Spleen (tissue), 11 donors: ENCODE data around the gene ANKRD1. TPM values are rescaled to one million over a fixed set of nuclear protein-coding genes. Genes with fewer than 3 reads are reported as not detected.
A peak's percentile ranks its signal among the peaks of the same experiment; 100 is the strongest.
"Not testable (repeated sequence)": the region's sequence is repeated elsewhere in the genome, so short reads cannot be mapped to it uniquely, and the experiment has no call there.

Experiments used
- DNase-seq: peaks from one replicate; pipeline ENCODE4 v3.0.0-alpha.2; 2020
- H3K27ac ChIP-seq, 8 donors: fragments of 200-600 bp; sonication (generic) in 7 of 8; 1 replicate in 4 of 8; 2 replicates in 4 of 8; pipeline versions ENCODE4 v1.5.0 to v1.8.0; 2016 to 2021; ENCODE audit warnings: inconsistent platforms in 4 of 8, mild to moderate bottlenecking in 4 of 8, moderate library complexity in 1 of 8
- H3K27me3 ChIP-seq, 7 donors: fragments of 200-600 bp; sonication (generic) in 6 of 7; replicated peaks in 1 of 7; 1 replicate in 4 of 7; 2 replicates in 3 of 7; pipeline versions ENCODE4 v1.5.0 to v1.8.0; 2016 to 2021; ENCODE audit warnings: inconsistent platforms in 3 of 7, mild to moderate bottlenecking in 1 of 7
- H3K36me3 ChIP-seq, 6 donors: fragments of 200-600 bp; sonication (generic) in 5 of 6; 1 replicate in 4 of 6; 2 replicates in 2 of 6; pipeline versions ENCODE4 v1.5.0 to v1.8.0; 2016 to 2021; ENCODE audit warnings: inconsistent platforms in 2 of 6
- H3K4me1 ChIP-seq, 6 donors: fragments of 200-600 bp; sonication (generic) in 5 of 6; 1 replicate in 3 of 6; 2 replicates in 3 of 6; pipeline versions ENCODE4 v1.5.0 to v1.8.0; 2016 to 2021; ENCODE audit warnings: inconsistent platforms in 3 of 6
- H3K4me3 ChIP-seq, 8 donors: fragments of 200-600 bp; sonication (generic) in 7 of 8; 1 replicate in 4 of 8; 2 replicates in 4 of 8; pipeline versions ENCODE4 v1.5.0 to v1.8.0; 2016 to 2021; ENCODE audit warnings: inconsistent platforms in 4 of 8, mild to moderate bottlenecking in 4 of 8, moderate library complexity in 2 of 8
- H3K9me3 ChIP-seq, 8 donors: fragments of 200-600 bp; sonication (generic) in 7 of 8; 1 replicate in 4 of 8; 2 replicates in 4 of 8; pipeline versions ENCODE4 v1.5.0 to v1.8.0; 2016 to 2021; ENCODE audit warnings: inconsistent platforms in 4 of 8
- POLR2A ChIP-seq, 3 donors: fragments of 450-650 bp; IDR thresholded peaks; one replicate each; pipeline ENCODE4 v1.5.1; 2017; ENCODE audit warnings: antibody characterized with exemption in 3 of 3, mild to moderate bottlenecking in 1 of 3
- POLR2AphosphoS5 ChIP-seq, 3 donors: sonication (generic); formaldehyde crosslinking; IDR thresholded peaks; one replicate each; pipeline ENCODE4 v1.5.1; 2017; ENCODE audit warnings: antibody characterized with exemption in 3 of 3
- WGBS, 5 donors: extraction: QIAGEN DNeasy Blood & Tissue Kit in 3 of 5; methylation state at CpG; one replicate each; pipeline versions ENCODE4 v1.1.5 to v1.1.7; 2013 to 2018; 5-methylcytosine and 5-hydroxymethylcytosine counted together
- intact Hi-C: fragments of 100-400 bp; cut with DNase I; formaldehyde crosslinking; loops from one replicate; pipeline ENCODE4 v1.15.0; 2023; ENCODE audit warnings: low total_unique reads
- polyA plus RNA-seq, 3 donors: library from polyadenylated mRNA; stranded (reverse); fragments of 200-250 nt; gene quantifications; one replicate each; pipeline ENCODE4 v1.2.1, GENCODE V29; 2013
- total RNA-seq, 7 donors: library from RNA; depleted of rRNA in 3 of 7; stranded (reverse); fragments of >200 nt in 3 of 7; fragmentation: NEBNext Ultra II Directional in 4 of 7; extraction: Animal tissue kit (Norgen Biotek cat#: 25700) in 4 of 7; gene quantifications; one replicate each; pipeline versions ENCODE4 v1.1.0 to v1.2.1, GENCODE V29; 2016 to 2021
- TF ChIP-seq, protein P1 (sequence below), 11 experiments: fragments of 200-600 bp in 7 of 11; fragments of 450-650 bp in 4 of 11; sonication (generic) in 4 of 11; IDR thresholded peaks in 8 of 11; conservative IDR thresholded peaks in 3 of 11; 1 replicate in 7 of 11; 2 replicates in 4 of 11; pipeline versions ENCODE4 v1.4.0 to v1.8.0; 2016 to 2021; ENCODE audit warnings: antibody characterized with exemption in 11 of 11, inconsistent platforms in 4 of 11, mild to moderate bottlenecking in 1 of 11
- donor health status: healthy with polysubstance abuse.
- donor health status: DM: no; HTN: no; CAD: no; lungs with moderate emphysema.
- donor health status: DM: no; HTN: no; CAD: no.
- donor health status: Bipolar disorder and iron deficiency.
- donor health status: healthy.
- donor health status: DM: no; HTN: no; CAD: no.
- donor health status: DM: yes; HTN: yes; CAD: no.

The ANKRD1 gene
- total and polyA plus RNA-seq, 10 donors: 0.13 to 1.6 (median 0.83) TPM; not detected in 4

DNA sequence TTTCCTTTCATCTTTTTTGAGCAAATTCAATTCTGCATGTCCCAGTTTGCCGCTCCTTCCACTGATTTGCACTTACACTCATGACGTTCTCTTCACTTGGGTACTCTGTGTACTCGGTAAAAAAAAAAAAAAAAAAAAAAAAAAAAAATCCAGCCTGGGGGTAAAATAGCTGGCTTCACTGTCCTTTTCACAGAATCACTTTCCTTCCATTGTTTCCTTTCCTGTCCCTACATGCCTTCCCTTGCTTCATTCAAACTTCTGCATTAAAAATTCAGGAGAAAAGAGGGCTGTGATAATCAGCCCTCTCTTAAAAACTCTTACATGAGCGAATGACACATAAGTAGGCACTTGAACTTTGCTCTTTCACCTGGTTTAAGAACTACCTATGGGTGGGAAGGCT lies 8.7 kb downstream of the ANKRD1 start:
- WGBS, 5 donors: 65 to 78% (median 76%) methylated on average over 4 of the region's 4 CpGs
- no peak overlapping the region for H3K27ac ChIP-seq
- intact Hi-C loops: loop anchor here (5.0 kb wide), 1 partner anchor 340 kb away; no protein-coding TSS in a partner anchor

DNA sequence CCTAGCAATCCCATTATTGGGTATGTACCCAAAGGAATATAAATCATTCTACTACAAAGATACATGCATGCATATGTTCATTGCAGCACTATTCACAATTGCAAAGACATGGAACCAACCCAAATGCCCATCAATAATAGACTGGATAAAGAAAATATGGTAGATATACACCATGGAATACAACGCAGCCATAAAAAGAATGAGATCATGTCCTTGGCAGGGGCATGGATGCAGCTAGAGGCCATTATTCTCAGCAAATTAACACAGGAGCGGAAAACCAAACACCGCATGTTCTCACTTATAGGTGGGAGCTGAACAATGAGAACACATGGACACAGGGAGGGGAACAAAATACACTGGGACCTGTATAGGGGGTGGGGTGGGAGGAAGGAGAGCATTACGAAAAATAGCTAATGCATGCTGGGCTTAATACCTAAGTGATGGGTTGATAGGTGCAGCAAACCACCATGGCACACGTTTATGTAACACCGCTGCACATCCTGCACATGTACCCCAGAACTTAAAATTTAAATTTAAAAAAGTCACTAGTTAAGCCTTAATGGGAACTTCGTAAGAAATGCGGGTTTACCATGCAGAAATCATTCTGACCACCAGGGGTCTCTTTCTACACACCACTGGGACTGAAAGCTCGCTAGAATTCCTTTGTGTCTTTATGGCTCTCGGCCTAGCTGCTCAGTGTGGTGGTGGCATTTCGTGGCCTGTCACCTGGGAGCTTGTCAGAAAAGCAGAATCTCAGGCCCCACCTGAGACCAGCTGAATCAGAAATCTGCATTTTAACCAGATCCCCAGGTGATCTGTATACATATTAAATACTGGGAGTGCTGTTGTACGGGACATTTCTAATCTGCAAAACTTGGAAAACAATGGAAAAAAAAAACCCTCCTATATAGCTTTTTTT lies 9.5 kb downstream of the ANKRD1 start:
- H3K4me3 ChIP-seq: no peak overlapping the region
- WGBS, 5 donors: 35 to 39% (median 38%) methylated on average over 12 of the region's 12 CpGs
- no peak for TF ChIP-seq POLR2AphosphoS5 (IDR thresholded peaks at IDR 0.05)
- TF ChIP-seq, protein P1, sequence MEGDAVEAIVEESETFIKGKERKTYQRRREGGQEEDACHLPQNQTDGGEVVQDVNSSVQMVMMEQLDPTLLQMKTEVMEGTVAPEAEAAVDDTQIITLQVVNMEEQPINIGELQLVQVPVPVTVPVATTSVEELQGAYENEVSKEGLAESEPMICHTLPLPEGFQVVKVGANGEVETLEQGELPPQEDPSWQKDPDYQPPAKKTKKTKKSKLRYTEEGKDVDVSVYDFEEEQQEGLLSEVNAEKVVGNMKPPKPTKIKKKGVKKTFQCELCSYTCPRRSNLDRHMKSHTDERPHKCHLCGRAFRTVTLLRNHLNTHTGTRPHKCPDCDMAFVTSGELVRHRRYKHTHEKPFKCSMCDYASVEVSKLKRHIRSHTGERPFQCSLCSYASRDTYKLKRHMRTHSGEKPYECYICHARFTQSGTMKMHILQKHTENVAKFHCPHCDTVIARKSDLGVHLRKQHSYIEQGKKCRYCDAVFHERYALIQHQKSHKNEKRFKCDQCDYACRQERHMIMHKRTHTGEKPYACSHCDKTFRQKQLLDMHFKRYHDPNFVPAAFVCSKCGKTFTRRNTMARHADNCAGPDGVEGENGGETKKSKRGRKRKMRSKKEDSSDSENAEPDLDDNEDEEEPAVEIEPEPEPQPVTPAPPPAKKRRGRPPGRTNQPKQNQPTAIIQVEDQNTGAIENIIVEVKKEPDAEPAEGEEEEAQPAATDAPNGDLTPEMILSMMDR (IDR thresholded peaks at IDR 0.05 in 8 of 11, conservative IDR thresholded peaks at IDR 0.05 in 3 of 11): peak in 10 of 11 experiments; percentile 59 to 85 (median 76)
- TF ChIP-seq POLR2A (IDR thresholded peaks at IDR 0.05): no peak
- peaks cover 0 to 11% (median 0%) of the 10 kb centered on the region in 6 donors for H3K36me3 ChIP-seq
- no peak overlapping the region for H3K27ac ChIP-seq
- peaks cover 0 to 14% (median 6%) of the 10 kb centered on the region in 6 donors for H3K4me1 ChIP-seq
- DNase-seq: peak; percentile 59
- intact Hi-C loops: loop anchor here (5.0 kb wide), 1 partner anchor 341 kb away; no protein-coding TSS in a partner anchor
- no peaks in the 10 kb centered on the region for H3K27me3 ChIP-seq
- H3K9me3 ChIP-seq: no peaks in the 10 kb centered on the region

More for the DNA sequence above, 8.7 kb downstream of the ANKRD1 start:
- Histone ChIP-seq H3K27me3 (no peaks in the 10 kb centered on the region), H3K9me3 (no peaks in the 10 kb centered on the region), H3K4me3 (no peak overlapping the region), H3K36me3 (peaks cover 0 to 10% (median 0%) of the 10 kb centered on the region in 6 donors), H3K4me1 (peaks cover 0 to 14% (median 6%) of the 10 kb centered on the region in 6 donors)
- TF ChIP-seq POLR2A (IDR thresholded peaks at IDR 0.05): no peak
- TF ChIP-seq, protein P1 (IDR thresholded peaks at IDR 0.05 in 8 of 11, conservative IDR thresholded peaks at IDR 0.05 in 3 of 11): no peak
- TF ChIP-seq POLR2AphosphoS5 (IDR thresholded peaks at IDR 0.05): no peak
- DNase-seq: no peak

DNA sequence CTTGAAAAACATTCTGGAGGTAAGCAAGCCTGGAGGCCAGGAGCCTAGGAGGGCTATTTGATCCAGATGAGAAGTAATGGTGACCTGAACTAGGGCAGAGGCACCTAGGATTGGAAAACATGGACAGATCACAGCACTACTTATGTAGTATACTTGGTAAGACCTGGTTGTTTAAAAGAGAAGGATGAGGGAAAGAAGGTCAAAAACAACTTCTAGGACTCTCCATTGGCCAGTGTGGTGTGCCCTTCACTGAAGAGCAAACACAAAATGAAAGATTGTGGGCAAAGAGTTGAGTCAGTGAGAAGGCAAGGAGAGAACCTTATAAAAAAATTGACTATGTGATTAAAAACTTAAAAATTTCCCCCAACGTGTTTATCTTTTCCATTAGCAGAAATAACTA lies 14.3 kb downstream of the ANKRD1 start:
- Histone ChIP-seq H3K4me1 (peaks cover 0 to 3% (median 2%) of the 10 kb centered on the region in 6 donors), H3K36me3 (peaks cover 0 to 48% (median 5%) of the 10 kb centered on the region in 6 donors), H3K4me3 (no peak overlapping the region), H3K9me3 (no peaks in the 10 kb centered on the region), H3K27me3 (no peaks in the 10 kb centered on the region), H3K27ac (no peak overlapping the region)
- intact Hi-C loops: no loop called here
- TF ChIP-seq, protein P1 (IDR thresholded peaks at IDR 0.05 in 8 of 11, conservative IDR thresholded peaks at IDR 0.05 in 3 of 11): no peak
- no peak for TF ChIP-seq POLR2A (IDR thresholded peaks at IDR 0.05)
- no peak for TF ChIP-seq POLR2AphosphoS5 (IDR thresholded peaks at IDR 0.05)
- no peak for DNase-seq
- 70 to 88% (median 74%) methylated on average over 1 of the region's 1 CpG for WGBS, 5 donors

DNA sequence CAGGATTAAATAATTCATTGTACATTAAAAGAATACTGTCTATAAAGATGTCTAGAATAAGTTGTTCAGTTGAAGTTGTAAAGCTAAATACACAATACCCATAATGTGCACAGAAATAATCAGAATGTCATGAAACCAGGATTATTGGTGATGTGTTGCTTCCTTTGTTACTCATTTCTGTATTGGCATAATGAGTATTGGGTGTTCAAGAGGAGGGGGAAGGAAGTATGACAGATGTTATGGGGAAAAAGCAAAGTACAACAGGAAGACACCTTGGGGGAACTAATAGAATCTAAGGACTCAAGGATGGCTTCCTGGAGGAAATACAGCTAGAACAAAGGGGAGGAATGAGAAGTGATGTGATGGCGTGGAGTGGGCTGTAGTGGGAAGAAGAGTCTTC lies 15.0 kb downstream of the ANKRD1 start:
- no peaks in the 10 kb centered on the region for H3K9me3 ChIP-seq
- TF ChIP-seq POLR2AphosphoS5 (IDR thresholded peaks at IDR 0.05) (no peak), POLR2A (IDR thresholded peaks at IDR 0.05) (no peak)
- TF ChIP-seq, protein P1 (IDR thresholded peaks at IDR 0.05 in 8 of 11, conservative IDR thresholded peaks at IDR 0.05 in 3 of 11): no peak
- no peak overlapping the region for H3K4me3 ChIP-seq
- intact Hi-C loops: no loop called here
- no peak overlapping the region for H3K27ac ChIP-seq
- no peaks in the 10 kb centered on the region for H3K4me1 ChIP-seq
- WGBS, 5 donors: 69 to 86% (median 79%) methylated on average over 1 of the region's 1 CpG
- H3K36me3 ChIP-seq: peaks cover 0 to 54% (median 9%) of the 10 kb centered on the region in 6 donors
- H3K27me3 ChIP-seq: no peaks in the 10 kb centered on the region
- no peak for DNase-seq

DNA sequence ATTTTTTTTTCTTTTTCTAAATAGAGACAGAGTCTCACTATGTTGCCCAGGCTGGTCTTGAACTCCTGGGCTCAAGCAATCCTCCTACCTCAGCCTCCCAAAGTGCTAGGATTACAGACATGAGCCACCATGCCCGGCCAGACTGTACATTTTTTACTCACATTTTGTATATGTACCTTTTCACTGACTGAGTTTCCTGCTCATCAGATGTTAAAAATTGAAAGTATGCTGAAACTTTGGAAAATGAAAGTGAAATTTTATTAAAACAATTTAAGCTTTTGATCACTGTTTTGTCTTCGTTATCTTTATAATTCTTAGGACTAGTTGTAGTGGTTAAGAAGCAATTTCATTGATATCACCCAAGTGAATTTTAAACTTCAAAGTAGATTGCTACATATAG lies 24.0 kb downstream of the ANKRD1 start:
- H3K27me3 ChIP-seq, H3K4me3 ChIP-seq, H3K9me3 ChIP-seq, intact Hi-C loops, DNase-seq: not testable (repeated sequence)
- H3K36me3 ChIP-seq: peaks cover 0 to 98% (median 41%) of the 10 kb centered on the region in 6 donors
- H3K27ac ChIP-seq: peak overlapping the region in 1 of 8 donors; percentile 45
- peaks cover 0 to 18% (median 7%) of the 10 kb centered on the region in 6 donors for H3K4me1 ChIP-seq
- 49 to 67% (median 57%) methylated on average over 2 of the region's 2 CpGs for WGBS, 5 donors
